ENCODE results near the gene GNAS.

Gene GNAS

GRCh38 chr20:58854638-58855471, 2.3 kb downstream of the GNAS start:
- TF ChIP-seq CTCF (conservative IDR thresholded peaks at IDR 0.05) (no peak), ZFX (IDR thresholded peaks at IDR 0.05) (no peak)
- H3K27ac ChIP-seq = peak overlapping the region; percentile 59

GRCh38 chr20:58855506-58856389, 3.2 kb downstream of the GNAS start:
- H3K27ac ChIP-seq = peak overlapping the region; percentile 59
- TF ChIP-seq CTCF (conservative IDR thresholded peaks at IDR 0.05) (no peak), ZFX (IDR thresholded peaks at IDR 0.05) (no peak)

GRCh38 chr20:58863044-58863790, 10.7 kb downstream of the GNAS start:
- H3K27ac ChIP-seq = no peak overlapping the region
- no peak for TF ChIP-seq ZFX (IDR thresholded peaks at IDR 0.05)
- TF ChIP-seq CTCF (conservative IDR thresholded peaks at IDR 0.05) = no peak

GRCh38 chr20:58864346-58864745, 11.8 kb downstream of the GNAS start:
- peak; percentile 65 for TF ChIP-seq CTCF (conservative IDR thresholded peaks at IDR 0.05)
- TF ChIP-seq ZFX (IDR thresholded peaks at IDR 0.05) = no peak
- H3K27ac ChIP-seq = no peak overlapping the region

- no peak overlapping the region for H3K27ac ChIP-seq
- TF ChIP-seq CTCF (conservative IDR thresholded peaks at IDR 0.05) (no peak), ZFX (IDR thresholded peaks at IDR 0.05) (no peak)
These were observed 13.3 kb downstream of the GNAS start for GRCh38 chr20:58865843-58866242.

GRCh38 chr20:58867211-58867610, 14.7 kb downstream of the GNAS start:
- no peak overlapping the region for H3K27ac ChIP-seq
- no peak for TF ChIP-seq CTCF (conservative IDR thresholded peaks at IDR 0.05)
- TF ChIP-seq ZFX (IDR thresholded peaks at IDR 0.05) = no peak

Data from C4-2B (cell line).